A673 (cell line): ENCODE measurements around the gene OTX2. TPM values are rescaled to one million over a fixed set of nuclear protein-coding genes. Genes with fewer than 3 reads are reported as not detected.

ENCODE experiments used
- BruUV-seq: library from RNA; stranded (reverse); fragments of 400-500 nt; replicated peaks from 2 replicates; lab custom pipeline; 2021; lab: Mats Ljungman, UMichigan
- CTCF ChIA-PET: fragments of 300-600 bp; sonication (Branson Sonifier 250); formaldehyde crosslinking; loops from one replicate; lab custom pipeline; 2022; ENCODE audit warnings: antibody characterized with exemption; lab: Charles Lee
- POLR2A ChIA-PET: fragments of 300-600 bp; sonication (Branson Sonifier 250); formaldehyde crosslinking; loops from one replicate; lab custom pipeline; 2022; ENCODE audit warnings: antibody characterized with exemption; ENCODE audit not compliant: low non-redundant PET; lab: Charles Lee
- DNase-seq: peaks from one replicate; pipeline ENCODE4 v3.0.0-alpha.2; 2015; ENCODE audit warnings: low spot score
- H3K27ac ChIP-seq: fragments of 200-600 bp; sonication (generic); 2 replicates; pipeline ENCODE4 v1.5.1; 2016; ENCODE audit warnings: mixed run types, low read depth, mild to moderate bottlenecking, mixed read lengths, antibody characterized with exemption, low read length; ENCODE audit not compliant: poor library complexity, severe bottlenecking
- H3K27me3 ChIP-seq: fragments of 200-600 bp; sonication (generic); replicated peaks from 2 replicates; pipeline ENCODE4 v1.6.1; 2017; ENCODE audit warnings: mixed run types, low read depth, mild to moderate bottlenecking, mixed read lengths, antibody characterized with exemption, low read length; ENCODE audit not compliant: insufficient read depth, poor library complexity
- H3K36me3 ChIP-seq: fragments of 200-600 bp; sonication (generic); 2 replicates; pipeline ENCODE4 v1.6.1; 2016; ENCODE audit warnings: mixed run types, mild to moderate bottlenecking, mixed read lengths, antibody characterized with exemption, low read length; ENCODE audit not compliant: insufficient read depth, poor library complexity, severe bottlenecking
- H3K4me1 ChIP-seq: fragments of 200-600 bp; sonication (generic); 2 replicates; pipeline ENCODE4 v1.6.1; 2017; ENCODE audit warnings: mixed run types, mild to moderate bottlenecking, mixed read lengths, antibody characterized with exemption, low read length; ENCODE audit not compliant: insufficient read depth, poor library complexity, severe bottlenecking
- H3K4me3 ChIP-seq: fragments of 200-600 bp; sonication (generic); 2 replicates; pipeline ENCODE4 v1.5.1; 2016; ENCODE audit warnings: low read depth, mixed run types, mild to moderate bottlenecking, mixed read lengths, low read length; ENCODE audit not compliant: poor library complexity, severe bottlenecking
- H3K9me3 ChIP-seq: fragments of 200-600 bp; sonication (generic); 2 replicates; pipeline ENCODE4 v1.6.1; 2016; ENCODE audit warnings: mixed run types, low read depth, mild to moderate bottlenecking, mixed read lengths, antibody characterized with exemption, low read length; ENCODE audit not compliant: poor library complexity, severe bottlenecking
- CTCF ChIP-seq: fragments of 300-800, 200-600 bp; sonication (generic); conservative IDR thresholded peaks from 2 replicates; pipeline ENCODE4 v1.5.1; 2017; ENCODE audit warnings: low read depth, mild to moderate bottlenecking, antibody characterized with exemption, low read length, moderate library complexity, mixed read lengths
- EZH2 ChIP-seq: fragments of 200-600 bp; sonication (generic); IDR thresholded peaks from 2 replicates; pipeline ENCODE4 v1.6.1; 2017; ENCODE audit warnings: borderline replicate concordance, low read depth, mild to moderate bottlenecking, mixed read lengths, antibody characterized with exemption, low read length; ENCODE audit not compliant: poor library complexity, severe bottlenecking
- intact Hi-C: fragments of 100-400 bp; cut with micrococcal nuclease; formaldehyde crosslinking; loops from one replicate; pipeline ENCODE4 v1.10.0; 2022; ENCODE audit not compliant: unreplicated experiment
- total RNA-seq: library from RNA; stranded (reverse); gene quantifications from 2 replicates; pipeline ENCODE4 v1.2.3, GENCODE V29; 2021

The OTX2 gene
- total RNA-seq, 1 experiment from 2014 or later, result 129 TPM

- peak overlapping the region; percentile 50 for H3K27ac ChIP-seq
- H3K4me3 ChIP-seq, result no peak overlapping the region
- BruUV-seq, result no TSS peak
- intact Hi-C loops, result loop anchor here (10.0 kb wide), 1 partner anchor 326 kb away; no protein-coding TSS in a partner anchor
- no peaks in the 10 kb centered on the region for H3K36me3 ChIP-seq
- no peaks in the 10 kb centered on the region for H3K27me3 ChIP-seq
- no peak for TF ChIP-seq CTCF
- H3K4me1 ChIP-seq, result peaks cover 71% of the 10 kb centered on the region
- peak; percentile 49 for DNase-seq
- H3K9me3 ChIP-seq, result no peaks in the 10 kb centered on the region
- POLR2A ChIA-PET, result no interaction called here
- CTCF ChIA-PET, result no interaction called here
Observed at GRCh38 chr14:56821177-56821576, 10.9 kb upstream of the OTX2 start.

DNA sequence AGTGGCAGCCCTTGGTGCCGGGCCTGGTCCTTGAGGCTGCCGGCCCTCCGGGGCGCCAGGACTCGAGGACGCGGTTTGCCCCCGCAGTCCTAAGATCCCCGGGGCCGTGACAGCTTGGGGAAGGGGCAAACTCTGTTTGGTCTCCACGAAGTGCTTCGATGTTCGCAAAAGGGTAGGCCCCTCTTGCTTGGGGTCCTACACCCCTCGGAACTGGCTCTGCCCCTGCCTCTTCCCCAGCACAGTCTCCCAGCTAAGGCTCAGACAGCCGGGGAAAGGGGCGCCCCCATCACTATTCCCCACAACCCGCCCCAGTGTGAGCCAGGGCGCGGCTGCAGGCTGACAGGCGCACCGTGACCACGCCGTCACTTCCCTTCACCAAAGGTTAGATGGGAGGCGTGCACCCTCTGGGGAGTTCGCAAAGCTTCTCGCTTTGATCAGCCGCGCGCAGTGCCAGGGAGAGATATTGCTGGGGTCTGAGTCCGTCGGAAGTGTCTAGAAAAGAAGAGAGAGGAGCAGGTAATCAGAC, 7.2 kb upstream of the OTX2 start:
- H3K9me3 ChIP-seq, result no peaks in the 10 kb centered on the region
- BruUV-seq, result no TSS peak
- H3K4me1 ChIP-seq, result peaks cover 44% of the 10 kb centered on the region
- H3K27me3 ChIP-seq, result no peaks in the 10 kb centered on the region
- DNase-seq, result no peak
- H3K36me3 ChIP-seq, result no peaks in the 10 kb centered on the region
- peak overlapping the region; percentile 95 for H3K27ac ChIP-seq
- intact Hi-C loops, result loop anchor here (10.0 kb wide), 1 partner anchor 263 kb away; no protein-coding TSS in a partner anchor
- CTCF ChIA-PET, result no interaction called here
- TF ChIP-seq CTCF (no peak), EZH2 (no peak)
- POLR2A ChIA-PET, result no interaction called here
- H3K4me3 ChIP-seq, result no peak overlapping the region

- no TSS peak for BruUV-seq
- no peaks in the 10 kb centered on the region for H3K9me3 ChIP-seq
- peaks cover 37% of the 10 kb centered on the region for H3K4me1 ChIP-seq
Observed at GRCh38 chr14:56816574-56817391, 6.5 kb upstream of the OTX2 start.

More at GRCh38 chr14:56816574-56817391, 6.5 kb upstream of the OTX2 start:
- peak overlapping the region; percentile 95 for H3K27ac ChIP-seq
- ChIA-PET CTCF (no interaction called here), POLR2A (interaction anchor here (0.7 kb wide), 1 partner anchor 11 kb away, joined by 3 read pairs; no protein-coding TSS in a partner anchor)
- DNase-seq, result peak; percentile 67
- no peaks in the 10 kb centered on the region for H3K36me3 ChIP-seq
- H3K27me3 ChIP-seq, result no peaks in the 10 kb centered on the region
- H3K4me3 ChIP-seq, result peak overlapping the region; percentile 71
- TF ChIP-seq EZH2, result no peak
- no peak for TF ChIP-seq CTCF
- intact Hi-C loops, result loop anchor here (10.0 kb wide), 1 partner anchor 262 kb away; no protein-coding TSS in a partner anchor
